Esophagus muscularis mucosa (tissue), 4 donors: Measurements from ENCODE around the gene LY9.

Source experiments
- EP300 ChIP-seq: sonication (generic); formaldehyde crosslinking; IDR thresholded peaks from one replicate; pipeline ENCODE4 v1.6.1; 2017; ENCODE audit warnings: antibody characterized with exemption
- POLR2A ChIP-seq: fragments of 450-650 bp; IDR thresholded peaks from one replicate; pipeline ENCODE4 v1.6.1; 2017; ENCODE audit warnings: antibody characterized with exemption, moderate library complexity, mild to moderate bottlenecking, low read depth
- POLR2AphosphoS5 ChIP-seq, 2 donors: sonication (generic); formaldehyde crosslinking; IDR thresholded peaks; one replicate each; pipeline ENCODE4 v1.6.1; 2017; ENCODE audit warnings: antibody characterized with exemption in 2 of 2
- TF ChIP-seq, protein P1 (sequence below), 3 experiments: fragments of 200-600 bp in 2 of 3; fragments of 450-650 bp in 1 of 3; sonication (generic) in 2 of 3; IDR thresholded peaks; one replicate each; pipeline ENCODE4 v1.5.1; 2017 to 2019; ENCODE audit warnings: antibody characterized with exemption in 3 of 3, mild to moderate bottlenecking in 2 of 3, moderate library complexity in 1 of 3

DNA sequence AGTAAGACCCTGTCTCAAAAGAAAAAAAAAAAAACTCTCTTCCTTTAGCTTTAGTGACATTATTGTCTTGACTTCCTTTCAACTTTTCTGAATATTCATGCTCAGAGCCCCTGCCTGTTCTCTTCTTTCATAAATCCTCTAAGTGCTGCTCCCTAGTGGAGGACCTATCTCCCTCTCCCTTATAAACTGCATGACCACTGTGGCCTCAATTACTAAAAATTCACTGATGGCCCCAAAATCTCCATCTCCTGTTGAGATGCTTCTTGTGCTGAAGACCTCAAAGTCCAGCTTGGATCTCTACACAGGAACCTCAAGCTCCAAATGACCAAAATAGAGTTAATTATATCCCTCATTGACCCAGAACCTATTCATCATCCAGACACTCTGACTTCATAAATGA, 81.2 kb downstream of the LY9 start:
- TF ChIP-seq, protein P1, sequence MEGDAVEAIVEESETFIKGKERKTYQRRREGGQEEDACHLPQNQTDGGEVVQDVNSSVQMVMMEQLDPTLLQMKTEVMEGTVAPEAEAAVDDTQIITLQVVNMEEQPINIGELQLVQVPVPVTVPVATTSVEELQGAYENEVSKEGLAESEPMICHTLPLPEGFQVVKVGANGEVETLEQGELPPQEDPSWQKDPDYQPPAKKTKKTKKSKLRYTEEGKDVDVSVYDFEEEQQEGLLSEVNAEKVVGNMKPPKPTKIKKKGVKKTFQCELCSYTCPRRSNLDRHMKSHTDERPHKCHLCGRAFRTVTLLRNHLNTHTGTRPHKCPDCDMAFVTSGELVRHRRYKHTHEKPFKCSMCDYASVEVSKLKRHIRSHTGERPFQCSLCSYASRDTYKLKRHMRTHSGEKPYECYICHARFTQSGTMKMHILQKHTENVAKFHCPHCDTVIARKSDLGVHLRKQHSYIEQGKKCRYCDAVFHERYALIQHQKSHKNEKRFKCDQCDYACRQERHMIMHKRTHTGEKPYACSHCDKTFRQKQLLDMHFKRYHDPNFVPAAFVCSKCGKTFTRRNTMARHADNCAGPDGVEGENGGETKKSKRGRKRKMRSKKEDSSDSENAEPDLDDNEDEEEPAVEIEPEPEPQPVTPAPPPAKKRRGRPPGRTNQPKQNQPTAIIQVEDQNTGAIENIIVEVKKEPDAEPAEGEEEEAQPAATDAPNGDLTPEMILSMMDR (IDR thresholded peaks at IDR 0.05): no peak
- TF ChIP-seq EP300 (no peak), POLR2A (no peak), POLR2AphosphoS5 (IDR thresholded peaks at IDR 0.05) (no peak)
